H1 (cell line): ENCODE measurements around the gene KLC4. TPM values are rescaled to one million over a fixed set of nuclear protein-coding genes. Genes with fewer than 3 reads are reported as not detected.

ENCODE experiments used
- CEBPB ChIP-seq: IDR thresholded peaks from 2 replicates; pipeline ENCODE4 v1.6.1; 2012; ENCODE audit warnings: low read depth, low read length
- EP300 ChIP-seq, 2 experiments: IDR thresholded peaks; 1 replicate in 1 of 2; 2 replicates in 1 of 2; pipeline ENCODE4 v1.6.1; 2011 to 2012; ENCODE audit warnings: low read depth in 2 of 2, low read length in 2 of 2, mild to moderate bottlenecking in 2 of 2, borderline replicate concordance in 1 of 2, inconsistent platforms in 1 of 2, moderate library complexity in 1 of 2
- GTF2F1 ChIP-seq: IDR thresholded peaks from 2 replicates; pipeline ENCODE4 v1.6.1; 2012; ENCODE audit warnings: low read depth, low read length, improper control_type of control experiment, borderline replicate concordance
- KDM1A ChIP-seq: fragments of 200-600, 300-600 bp; sonication (generic); IDR thresholded peaks from 2 replicates; pipeline ENCODE4 v1.7.1; 2016; ENCODE audit warnings: mild to moderate bottlenecking, low read length, borderline replicate concordance
- MAFK ChIP-seq: IDR thresholded peaks from 2 replicates; pipeline ENCODE4 v1.6.1; 2012; ENCODE audit warnings: low read depth, mild to moderate bottlenecking, improper control_type of control experiment, low read length
- polyA plus RNA-seq, 7 experiments: library from polyadenylated mRNA; depleted of rRNA in 3 of 7; stranded (reverse) in 5 of 7; unstranded in 2 of 7; fragments of >200 nt in 5 of 7; fragments of 200-250 nt in 2 of 7; gene quantifications; 1 replicate in 5 of 7; 2 replicates in 1 of 7; 4 replicates in 1 of 7; pipeline versions ENCODE4 v1.2.1 to v1.2.3, GENCODE V29; 2011 to 2013; ENCODE audit warnings: missing spikeins in 2 of 7, mixed read lengths in 2 of 7
- total RNA-seq: library from RNA; stranded (reverse); fragmentation: NEBNext Ultra II Directional; extraction: Animal tissue kit (Norgen Biotek cat#: 25700); gene quantifications from 2 replicates; pipeline ENCODE4 v1.2.1, GENCODE V29; 2021
- TF ChIP-seq, protein P1 (sequence below): fragments of 300-600 bp; sonication (generic); IDR thresholded peaks from 2 replicates; pipeline ENCODE4 v1.7.1; 2012; ENCODE audit warnings: low read length, moderate library complexity, mild to moderate bottlenecking, inconsistent platforms; ENCODE audit not compliant: insufficient replicate concordance
- TF ChIP-seq, protein P2 (sequence below), 3 experiments: IDR thresholded peaks; 1 replicate in 2 of 3; 2 replicates in 1 of 3; pipeline versions ENCODE4 v1.5.1 to v1.6.1; 2011; ENCODE audit warnings: low read length in 3 of 3, mild to moderate bottlenecking in 3 of 3, inconsistent platforms in 2 of 3, low read depth in 1 of 3, moderate library complexity in 1 of 3; ENCODE audit not compliant: insufficient read depth in 1 of 3; ENCODE audit errors: control extremely low read depth in 1 of 3

The KLC4 gene
- total and polyA plus RNA-seq, 2 of the 8 experiments (the other 6 are each of a cell fraction or from before 2014, with no cell fraction given): 15.7 to 28.5 TPM

DNA sequence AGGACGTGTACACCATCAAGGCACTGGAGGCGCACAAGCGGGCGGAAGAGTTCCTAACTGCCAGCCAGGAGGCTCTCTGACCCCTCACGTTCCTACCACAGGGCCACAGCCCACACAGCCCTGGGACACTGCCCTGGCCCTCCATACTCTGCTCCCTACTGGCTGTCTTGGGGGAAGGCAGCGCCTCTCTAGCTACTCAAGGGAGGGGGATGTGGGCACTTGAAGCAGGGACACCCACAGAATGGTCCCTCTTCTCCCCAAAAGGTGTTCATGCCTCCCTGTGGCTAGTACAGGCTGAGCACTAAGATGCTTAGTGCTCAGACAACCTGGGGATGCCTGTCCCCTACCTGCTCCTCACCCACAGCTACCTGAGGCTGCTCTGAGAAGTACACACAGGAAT is 48.2 kb upstream of the KLC4 start (continued):
- TF ChIP-seq, protein P1, sequence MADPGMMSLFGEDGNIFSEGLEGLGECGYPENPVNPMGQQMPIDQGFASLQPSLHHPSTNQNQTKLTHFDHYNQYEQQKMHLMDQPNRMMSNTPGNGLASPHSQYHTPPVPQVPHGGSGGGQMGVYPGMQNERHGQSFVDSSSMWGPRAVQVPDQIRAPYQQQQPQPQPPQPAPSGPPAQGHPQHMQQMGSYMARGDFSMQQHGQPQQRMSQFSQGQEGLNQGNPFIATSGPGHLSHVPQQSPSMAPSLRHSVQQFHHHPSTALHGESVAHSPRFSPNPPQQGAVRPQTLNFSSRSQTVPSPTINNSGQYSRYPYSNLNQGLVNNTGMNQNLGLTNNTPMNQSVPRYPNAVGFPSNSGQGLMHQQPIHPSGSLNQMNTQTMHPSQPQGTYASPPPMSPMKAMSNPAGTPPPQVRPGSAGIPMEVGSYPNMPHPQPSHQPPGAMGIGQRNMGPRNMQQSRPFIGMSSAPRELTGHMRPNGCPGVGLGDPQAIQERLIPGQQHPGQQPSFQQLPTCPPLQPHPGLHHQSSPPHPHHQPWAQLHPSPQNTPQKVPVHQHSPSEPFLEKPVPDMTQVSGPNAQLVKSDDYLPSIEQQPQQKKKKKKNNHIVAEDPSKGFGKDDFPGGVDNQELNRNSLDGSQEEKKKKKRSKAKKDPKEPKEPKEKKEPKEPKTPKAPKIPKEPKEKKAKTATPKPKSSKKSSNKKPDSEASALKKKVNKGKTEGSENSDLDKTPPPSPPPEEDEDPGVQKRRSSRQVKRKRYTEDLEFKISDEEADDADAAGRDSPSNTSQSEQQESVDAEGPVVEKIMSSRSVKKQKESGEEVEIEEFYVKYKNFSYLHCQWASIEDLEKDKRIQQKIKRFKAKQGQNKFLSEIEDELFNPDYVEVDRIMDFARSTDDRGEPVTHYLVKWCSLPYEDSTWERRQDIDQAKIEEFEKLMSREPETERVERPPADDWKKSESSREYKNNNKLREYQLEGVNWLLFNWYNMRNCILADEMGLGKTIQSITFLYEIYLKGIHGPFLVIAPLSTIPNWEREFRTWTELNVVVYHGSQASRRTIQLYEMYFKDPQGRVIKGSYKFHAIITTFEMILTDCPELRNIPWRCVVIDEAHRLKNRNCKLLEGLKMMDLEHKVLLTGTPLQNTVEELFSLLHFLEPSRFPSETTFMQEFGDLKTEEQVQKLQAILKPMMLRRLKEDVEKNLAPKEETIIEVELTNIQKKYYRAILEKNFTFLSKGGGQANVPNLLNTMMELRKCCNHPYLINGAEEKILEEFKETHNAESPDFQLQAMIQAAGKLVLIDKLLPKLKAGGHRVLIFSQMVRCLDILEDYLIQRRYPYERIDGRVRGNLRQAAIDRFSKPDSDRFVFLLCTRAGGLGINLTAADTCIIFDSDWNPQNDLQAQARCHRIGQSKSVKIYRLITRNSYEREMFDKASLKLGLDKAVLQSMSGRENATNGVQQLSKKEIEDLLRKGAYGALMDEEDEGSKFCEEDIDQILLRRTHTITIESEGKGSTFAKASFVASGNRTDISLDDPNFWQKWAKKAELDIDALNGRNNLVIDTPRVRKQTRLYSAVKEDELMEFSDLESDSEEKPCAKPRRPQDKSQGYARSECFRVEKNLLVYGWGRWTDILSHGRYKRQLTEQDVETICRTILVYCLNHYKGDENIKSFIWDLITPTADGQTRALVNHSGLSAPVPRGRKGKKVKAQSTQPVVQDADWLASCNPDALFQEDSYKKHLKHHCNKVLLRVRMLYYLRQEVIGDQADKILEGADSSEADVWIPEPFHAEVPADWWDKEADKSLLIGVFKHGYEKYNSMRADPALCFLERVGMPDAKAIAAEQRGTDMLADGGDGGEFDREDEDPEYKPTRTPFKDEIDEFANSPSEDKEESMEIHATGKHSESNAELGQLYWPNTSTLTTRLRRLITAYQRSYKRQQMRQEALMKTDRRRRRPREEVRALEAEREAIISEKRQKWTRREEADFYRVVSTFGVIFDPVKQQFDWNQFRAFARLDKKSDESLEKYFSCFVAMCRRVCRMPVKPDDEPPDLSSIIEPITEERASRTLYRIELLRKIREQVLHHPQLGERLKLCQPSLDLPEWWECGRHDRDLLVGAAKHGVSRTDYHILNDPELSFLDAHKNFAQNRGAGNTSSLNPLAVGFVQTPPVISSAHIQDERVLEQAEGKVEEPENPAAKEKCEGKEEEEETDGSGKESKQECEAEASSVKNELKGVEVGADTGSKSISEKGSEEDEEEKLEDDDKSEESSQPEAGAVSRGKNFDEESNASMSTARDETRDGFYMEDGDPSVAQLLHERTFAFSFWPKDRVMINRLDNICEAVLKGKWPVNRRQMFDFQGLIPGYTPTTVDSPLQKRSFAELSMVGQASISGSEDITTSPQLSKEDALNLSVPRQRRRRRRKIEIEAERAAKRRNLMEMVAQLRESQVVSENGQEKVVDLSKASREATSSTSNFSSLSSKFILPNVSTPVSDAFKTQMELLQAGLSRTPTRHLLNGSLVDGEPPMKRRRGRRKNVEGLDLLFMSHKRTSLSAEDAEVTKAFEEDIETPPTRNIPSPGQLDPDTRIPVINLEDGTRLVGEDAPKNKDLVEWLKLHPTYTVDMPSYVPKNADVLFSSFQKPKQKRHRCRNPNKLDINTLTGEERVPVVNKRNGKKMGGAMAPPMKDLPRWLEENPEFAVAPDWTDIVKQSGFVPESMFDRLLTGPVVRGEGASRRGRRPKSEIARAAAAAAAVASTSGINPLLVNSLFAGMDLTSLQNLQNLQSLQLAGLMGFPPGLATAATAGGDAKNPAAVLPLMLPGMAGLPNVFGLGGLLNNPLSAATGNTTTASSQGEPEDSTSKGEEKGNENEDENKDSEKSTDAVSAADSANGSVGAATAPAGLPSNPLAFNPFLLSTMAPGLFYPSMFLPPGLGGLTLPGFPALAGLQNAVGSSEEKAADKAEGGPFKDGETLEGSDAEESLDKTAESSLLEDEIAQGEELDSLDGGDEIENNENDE: no peak
- TF ChIP-seq, protein P2, sequence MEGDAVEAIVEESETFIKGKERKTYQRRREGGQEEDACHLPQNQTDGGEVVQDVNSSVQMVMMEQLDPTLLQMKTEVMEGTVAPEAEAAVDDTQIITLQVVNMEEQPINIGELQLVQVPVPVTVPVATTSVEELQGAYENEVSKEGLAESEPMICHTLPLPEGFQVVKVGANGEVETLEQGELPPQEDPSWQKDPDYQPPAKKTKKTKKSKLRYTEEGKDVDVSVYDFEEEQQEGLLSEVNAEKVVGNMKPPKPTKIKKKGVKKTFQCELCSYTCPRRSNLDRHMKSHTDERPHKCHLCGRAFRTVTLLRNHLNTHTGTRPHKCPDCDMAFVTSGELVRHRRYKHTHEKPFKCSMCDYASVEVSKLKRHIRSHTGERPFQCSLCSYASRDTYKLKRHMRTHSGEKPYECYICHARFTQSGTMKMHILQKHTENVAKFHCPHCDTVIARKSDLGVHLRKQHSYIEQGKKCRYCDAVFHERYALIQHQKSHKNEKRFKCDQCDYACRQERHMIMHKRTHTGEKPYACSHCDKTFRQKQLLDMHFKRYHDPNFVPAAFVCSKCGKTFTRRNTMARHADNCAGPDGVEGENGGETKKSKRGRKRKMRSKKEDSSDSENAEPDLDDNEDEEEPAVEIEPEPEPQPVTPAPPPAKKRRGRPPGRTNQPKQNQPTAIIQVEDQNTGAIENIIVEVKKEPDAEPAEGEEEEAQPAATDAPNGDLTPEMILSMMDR (IDR thresholded peaks at IDR 0.05; ENCODE audit: control extremely low read depth in 1 of 3, insufficient read depth in 1 of 3, low read depth in 1 of 3, low read length in 3 of 3): peak in 2 of 3 experiments; percentile 41 to 43; a peak in 3 of 4 replicates
- TF ChIP-seq EP300 (IDR thresholded peaks at IDR 0.05; ENCODE audit: borderline replicate concordance in 1 of 2, low read depth in 2 of 2, low read length in 2 of 2) (no peak), CEBPB (no peak), MAFK (no peak), KDM1A (no peak), GTF2F1 (no peak)
